CD4-positive, alpha-beta memory T cell (primary cell): ENCODE results near the gene GNB1L. TPM values are rescaled to one million over a fixed set of nuclear protein-coding genes. Genes with fewer than 3 reads are reported as not detected.

Experiments used
- CTCF ChIA-PET: fragments of 350-600 bp; sonication (Branson Sonifier 250); formaldehyde crosslinking; loops from one replicate; lab custom pipeline; 2021; ENCODE audit warnings: inconsistent platforms; ENCODE audit not compliant: partially characterized antibody; lab: Charles Lee
- POLR2A ChIA-PET: fragments of 350-600 bp; sonication (Branson Sonifier 250); formaldehyde crosslinking; loops from one replicate; lab custom pipeline; 2021; ENCODE audit not compliant: partially characterized antibody; lab: Charles Lee
- DNase-seq, 5 donors: peaks; one replicate each; pipeline versions ENCODE4 v3.0.0 to v3.0.0-alpha.2; 2020 to 2022; ENCODE audit warnings: mixed read lengths in 1 of 5
- H3K27ac ChIP-seq: one replicate; pipeline ENCODE4 v1.7.0; 2013; ENCODE audit warnings: low read depth, low read length
- H3K27me3 ChIP-seq: 2 replicates; pipeline ENCODE4 v1.7.0; 2013; ENCODE audit warnings: mild to moderate bottlenecking, low read length, moderate library complexity; ENCODE audit not compliant: insufficient read depth
- H3K36me3 ChIP-seq: 2 replicates; pipeline ENCODE4 v1.7.0; 2013; ENCODE audit warnings: mild to moderate bottlenecking, low read length, moderate library complexity; ENCODE audit not compliant: insufficient read depth
- H3K4me1 ChIP-seq: 2 replicates; pipeline ENCODE4 v1.7.0; 2013; ENCODE audit warnings: mild to moderate bottlenecking, low read length, moderate library complexity; ENCODE audit not compliant: insufficient read depth
- H3K4me3 ChIP-seq, 2 donors: one replicate each; pipeline ENCODE4 v1.7.0; 2013; ENCODE audit warnings: low read length in 2 of 2, mild to moderate bottlenecking in 1 of 2
- H3K9me3 ChIP-seq, 2 donors: one replicate each; pipeline ENCODE4 v1.7.0; 2013; ENCODE audit warnings: low read length in 2 of 2, control low read depth in 1 of 2; ENCODE audit not compliant: control insufficient read depth in 1 of 2
- H3K27ac Mint-ChIP-seq, 7 donors: one replicate each; pipeline ENCODE4 v1.8.0; 2020 to 2021; ENCODE audit warnings: mixed read lengths in 7 of 7, mild to moderate bottlenecking in 6 of 7, inconsistent platforms in 3 of 7, moderate library complexity in 3 of 7
- H3K27me3 Mint-ChIP-seq, 2 donors: one replicate each; pipeline ENCODE4 v1.8.0; 2020 to 2021; ENCODE audit warnings: mixed read lengths in 2 of 2
- H3K36me3 Mint-ChIP-seq, 2 donors: one replicate each; pipeline ENCODE4 v1.8.0; 2020 to 2021; ENCODE audit warnings: mixed read lengths in 2 of 2, inconsistent platforms in 1 of 2, mild to moderate bottlenecking in 1 of 2
- H3K4me1 Mint-ChIP-seq, 4 donors: one replicate each; pipeline ENCODE4 v1.8.0; 2020 to 2021; ENCODE audit warnings: mixed read lengths in 4 of 4, mild to moderate bottlenecking in 1 of 4
- H3K4me3 Mint-ChIP-seq, 8 donors: one replicate each; pipeline ENCODE4 v1.8.0; 2020 to 2021; ENCODE audit warnings: mixed read lengths in 8 of 8, mild to moderate bottlenecking in 7 of 8, moderate library complexity in 6 of 8, inconsistent platforms in 3 of 8
- H3K9me3 Mint-ChIP-seq, 8 donors: one replicate each; pipeline ENCODE4 v1.8.0; 2020 to 2021; ENCODE audit warnings: mixed read lengths in 8 of 8, mild to moderate bottlenecking in 5 of 8, inconsistent platforms in 3 of 8, moderate library complexity in 1 of 8
- intact Hi-C: fragments of 100-400 bp; cut with micrococcal nuclease; formaldehyde crosslinking; loops from one replicate; pipeline ENCODE4 v1.15.1; 2023
- polyA plus RNA-seq, 2 donors: library from polyadenylated mRNA; unstranded; fragments of 300-500 nt; fragmentation: Illumina TruSeq; gene quantifications; one replicate each; pipeline ENCODE4 v1.2.3, GENCODE V29; 2021
- total RNA-seq, 2 experiments: library from RNA; stranded (reverse); gene quantifications; one replicate each; pipeline ENCODE4 v1.2.3, GENCODE V29; 2021

The GNB1L gene
- total RNA-seq (1 to 10 TPM; 7.9 to 8.7 TPM), polyA plus RNA-seq (10 to 100 TPM; 12.7 to 14.6 TPM)

GRCh38 chr22:19854778-19855503 is at the start of gene GNB1L, which contains the start of gene RTL10:
Gene GNB1L, minus strand, starts transcription at chr22:19854874. Its CDS starts 33,519 bp downstream, at chr22:19821355.
Gene RTL10, minus strand, starts transcription at chr22:19854874. Its CDS starts 2,613 bp downstream, at chr22:19852261.
- Mint-ChIP-seq H3K36me3 (peaks cover 0 to 45% of the 10 kb centered on the region in 2 donors), H3K4me3 (peak within 1 kb of the TSS; percentile 92 to 98 (median 94)), H3K4me1 (peaks cover 27 to 66% (median 45%) of the 10 kb centered on the region in 4 donors), H3K27ac (peak within 1 kb of the TSS; percentile 94 to 96 (median 96)), H3K27me3 (no peaks in the 10 kb centered on the region), H3K9me3 (no peaks in the 10 kb centered on the region)
- Histone ChIP-seq H3K27ac (peak within 1 kb of the TSS; percentile 85), H3K27me3 (no peaks in the 10 kb centered on the region), H3K4me1 (peaks cover 43% of the 10 kb centered on the region), H3K9me3 (no peaks in the 10 kb centered on the region), H3K4me3 (peak within 1 kb of the TSS; percentile 77 to 94), H3K36me3 (peaks cover 25% of the 10 kb centered on the region)
- intact Hi-C loops: loop anchor here (1.0 kb wide), 2 partner anchors 36 to 137 kb away; no protein-coding TSS in a partner anchor
- DNase-seq: peak; percentile 93 to 95 (median 94)
- CTCF ChIA-PET: interaction anchor here (0.6 to 1.6 kb wide), 6 partner anchors 20 to 563 kb away, joined by 3 to 5 read pairs (median 3); no protein-coding TSS in a partner anchor
- POLR2A ChIA-PET: interaction anchor here (0.7 to 3.6 kb wide), 13 partner anchors 10 to 166 kb away, joined by 3 to 92 read pairs (median 5); partner anchors contain the start of genes COMT, TANGO2 and TXNRD2

DNA sequence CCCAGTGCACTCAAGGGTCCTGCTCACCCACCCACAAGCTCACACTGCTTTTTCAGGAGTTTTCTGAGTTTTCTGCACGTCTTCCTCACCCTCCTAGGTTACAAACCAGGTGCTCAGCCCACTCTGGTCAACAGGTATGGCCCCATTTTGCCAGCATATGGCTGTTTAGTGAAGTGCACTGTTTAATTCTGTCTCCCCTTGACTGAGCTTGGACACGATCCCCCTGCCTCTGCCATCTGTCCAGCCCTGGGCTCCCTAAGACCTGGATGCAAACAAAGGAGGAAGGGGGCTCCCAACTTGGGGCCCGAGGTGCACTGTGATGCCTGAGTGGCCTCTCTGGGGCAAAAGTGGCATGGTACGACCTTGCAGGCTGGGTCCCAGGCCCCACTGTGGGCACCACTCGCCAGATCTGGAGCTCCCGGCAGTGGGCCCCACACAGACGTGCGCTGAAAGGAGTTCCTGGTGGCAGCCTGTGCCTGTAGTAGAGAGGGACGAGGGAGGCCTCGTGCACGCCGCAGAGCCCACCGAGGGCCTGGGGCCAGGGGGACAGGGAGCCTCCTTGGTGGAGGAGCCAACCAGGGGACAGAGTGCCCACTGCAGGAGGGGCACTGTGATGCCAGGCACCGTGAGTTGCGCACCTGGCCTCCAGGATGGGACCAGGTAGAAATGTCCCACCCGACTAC is 49.6 kb upstream of the GNB1L start:
- H3K9me3 ChIP-seq: no peaks in the 10 kb centered on the region
- Mint-ChIP-seq H3K27me3 (no peaks in the 10 kb centered on the region), H3K36me3 (peaks cover 13 to 15% of the 10 kb centered on the region in 2 donors), H3K9me3 (no peaks in the 10 kb centered on the region), H3K4me3 (no peak overlapping the region), H3K27ac (no peak overlapping the region), H3K4me1 (peaks cover 0 to 1% (median 0%) of the 10 kb centered on the region in 4 donors)
- ChIA-PET POLR2A (no interaction called here), CTCF (interaction anchor here (0.6 to 6.5 kb wide), 2 partner anchors 148 to 174 kb away, joined by 3 to 34 read pairs; no protein-coding TSS in a partner anchor)
- no peak overlapping the region for H3K4me3 ChIP-seq
- no peaks in the 10 kb centered on the region for H3K27me3 ChIP-seq
- intact Hi-C loops: no loop called here
- H3K27ac ChIP-seq: no peak overlapping the region
- H3K36me3 ChIP-seq: no peaks in the 10 kb centered on the region
- no peak for DNase-seq
- peaks cover under 1% of the 10 kb centered on the region for H3K4me1 ChIP-seq

- Histone ChIP-seq H3K4me3 (no peak overlapping the region), H3K4me1 (no peaks in the 10 kb centered on the region), H3K27me3 (no peaks in the 10 kb centered on the region), H3K27ac (no peak overlapping the region), H3K9me3 (no peaks in the 10 kb centered on the region), H3K36me3 (no peaks in the 10 kb centered on the region)
- Mint-ChIP-seq H3K4me3 (no peak overlapping the region), H3K27ac (no peak overlapping the region), H3K36me3 (peaks cover 13 to 14% of the 10 kb centered on the region in 2 donors), H3K4me1 (peaks cover 0 to 1% (median 0%) of the 10 kb centered on the region in 4 donors), H3K9me3 (no peaks in the 10 kb centered on the region), H3K27me3 (no peaks in the 10 kb centered on the region)
- DNase-seq: no peak
- POLR2A ChIA-PET: no interaction called here
- CTCF ChIA-PET: interaction anchor here (6.5 kb wide), 1 partner anchor 173 kb away, joined by 34 read pairs; no protein-coding TSS in a partner anchor
- intact Hi-C loops: no loop called here
Measured at GRCh38 chr22:19903513-19903912, 48.8 kb upstream of the GNB1L start.

- Mint-ChIP-seq H3K27me3 (no peaks in the 10 kb centered on the region), H3K4me1 (peaks cover 0 to 1% (median 0%) of the 10 kb centered on the region in 4 donors), H3K4me3 (no peak overlapping the region), H3K36me3 (peaks cover 10 to 11% of the 10 kb centered on the region in 2 donors), H3K27ac (no peak overlapping the region), H3K9me3 (no peaks in the 10 kb centered on the region)
- ChIA-PET CTCF (interaction anchor here (0.6 to 6.5 kb wide), 2 partner anchors 173 to 436 kb away, joined by 3 to 34 read pairs; no protein-coding TSS in a partner anchor), POLR2A (interaction anchor here (0.8 kb wide), 1 partner anchor 11 kb away, joined by 3 read pairs; no protein-coding TSS in a partner anchor)
- Histone ChIP-seq H3K36me3 (no peaks in the 10 kb centered on the region), H3K4me3 (no peak overlapping the region), H3K4me1 (no peaks in the 10 kb centered on the region), H3K27ac (no peak overlapping the region), H3K27me3 (no peaks in the 10 kb centered on the region), H3K9me3 (no peaks in the 10 kb centered on the region)
- intact Hi-C loops: no loop called here
- no peak for DNase-seq
Measured at GRCh38 chr22:19903031-19903430, 48.4 kb upstream of the GNB1L start.

DNA sequence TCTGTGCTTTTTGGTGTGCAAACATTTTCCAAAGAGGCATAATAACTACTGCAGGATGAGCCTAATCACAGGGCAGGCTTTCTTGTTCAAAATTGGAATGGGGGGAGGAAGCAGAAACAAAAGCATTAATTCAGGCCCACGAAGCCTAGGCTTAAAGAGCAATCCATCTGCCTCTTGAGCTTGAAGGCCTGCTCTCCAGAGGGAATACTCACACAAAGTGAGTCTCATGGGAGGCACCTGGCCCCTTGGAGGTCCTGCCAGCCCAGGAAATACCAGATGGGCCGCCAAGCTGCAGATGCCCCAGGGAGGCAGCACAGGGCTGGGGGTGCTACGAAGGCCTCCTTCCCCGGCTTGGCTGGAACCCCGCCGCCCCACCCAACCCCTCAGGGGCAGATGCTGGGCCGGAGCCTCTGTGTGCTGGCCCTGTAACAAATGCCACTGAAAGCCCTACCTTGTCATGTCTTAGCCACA is 47.6 kb upstream of the GNB1L start:
- H3K27ac ChIP-seq: no peak overlapping the region
- Mint-ChIP-seq H3K9me3 (no peaks in the 10 kb centered on the region), H3K36me3 (peaks cover 10 to 13% of the 10 kb centered on the region in 2 donors), H3K4me1 (peaks cover 0 to 2% (median under 1%) of the 10 kb centered on the region in 4 donors), H3K27ac (no peak overlapping the region), H3K4me3 (no peak overlapping the region), H3K27me3 (no peaks in the 10 kb centered on the region)
- no peak for DNase-seq
- H3K36me3 ChIP-seq: no peaks in the 10 kb centered on the region
- H3K27me3 ChIP-seq: no peaks in the 10 kb centered on the region
- intact Hi-C loops: no loop called here
- H3K9me3 ChIP-seq: no peaks in the 10 kb centered on the region
- POLR2A ChIA-PET: interaction anchor here (2.9 kb wide), 1 partner anchor 11 kb away, joined by 13 read pairs; no protein-coding TSS in a partner anchor
- CTCF ChIA-PET: interaction anchor here (6.5 kb wide), 1 partner anchor 172 kb away, joined by 34 read pairs; no protein-coding TSS in a partner anchor
- no peak overlapping the region for H3K4me3 ChIP-seq
- no peaks in the 10 kb centered on the region for H3K4me1 ChIP-seq

GRCh38 chr22:19901577-19902244 is 47.0 kb upstream of the GNB1L start:
- no peaks in the 10 kb centered on the region for H3K27me3 Mint-ChIP-seq
- intact Hi-C loops: no loop called here
- no peak overlapping the region for H3K4me3 Mint-ChIP-seq
- no peak overlapping the region for H3K27ac ChIP-seq
- H3K27me3 ChIP-seq: no peaks in the 10 kb centered on the region
- ChIA-PET POLR2A (interaction anchor here (2.9 kb wide), 1 partner anchor 10 kb away, joined by 13 read pairs; no protein-coding TSS in a partner anchor), CTCF (interaction anchor here (6.5 kb wide), 1 partner anchor 171 kb away, joined by 34 read pairs; no protein-coding TSS in a partner anchor)
- no peak overlapping the region for H3K4me3 ChIP-seq
- no peaks in the 10 kb centered on the region for H3K9me3 Mint-ChIP-seq
- no peaks in the 10 kb centered on the region for H3K36me3 ChIP-seq
- no peak for DNase-seq
- no peak overlapping the region for H3K27ac Mint-ChIP-seq
- peaks cover 10 to 14% of the 10 kb centered on the region in 2 donors for H3K36me3 Mint-ChIP-seq
- no peaks in the 10 kb centered on the region for H3K9me3 ChIP-seq
- peaks cover 0 to 8% (median 1%) of the 10 kb centered on the region in 4 donors for H3K4me1 Mint-ChIP-seq
- peaks cover 1% of the 10 kb centered on the region for H3K4me1 ChIP-seq
